ENCODE results near the gene RPS6KA2. TPM values are rescaled to one million over a fixed set of nuclear protein-coding genes. Genes with fewer than 3 reads are reported as not detected.

RPS6KA2 gene
- total RNA-seq, 4 donors from 2014 or later: 12.1 to 116 (median 26.4) TPM

DNA sequence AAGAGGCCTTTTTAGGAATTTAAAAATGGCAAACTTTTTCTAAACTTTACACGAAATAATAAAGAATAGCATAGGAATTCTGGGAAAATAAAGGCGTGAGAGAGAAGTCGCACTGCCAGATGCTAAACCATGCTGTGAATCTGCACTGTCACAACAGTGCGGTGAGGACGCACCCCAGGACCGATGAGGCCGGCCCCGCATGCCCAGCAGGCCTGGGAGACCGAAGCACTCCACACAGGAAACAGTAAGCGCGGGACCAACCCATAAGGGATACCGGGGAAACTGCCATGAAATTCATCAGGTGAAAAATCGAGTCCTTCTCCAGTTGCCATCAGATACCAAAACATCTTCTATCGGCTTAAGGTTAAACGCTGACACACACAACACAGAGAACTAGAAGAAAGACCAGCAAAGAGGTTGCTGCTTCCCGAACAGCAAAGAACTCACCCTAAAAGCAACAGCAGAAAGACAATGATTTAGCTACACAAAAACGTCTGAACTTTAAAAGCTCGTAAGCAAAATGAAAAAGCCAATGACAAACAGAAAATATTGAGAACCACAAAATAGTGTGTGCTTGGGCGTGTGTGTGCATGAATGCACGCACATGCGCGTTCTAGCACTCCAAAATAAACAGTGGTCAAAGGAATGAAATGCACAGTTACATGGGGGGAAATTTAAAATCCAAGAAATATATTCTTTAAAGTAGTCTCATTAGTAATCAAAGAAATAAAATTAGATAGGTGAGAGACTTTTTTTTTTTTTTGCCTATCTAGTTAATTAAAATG lies 55.9 kb downstream of the RPS6KA2 start:
- Histone ChIP-seq H3K27me3 (no peaks in the 10 kb centered on the region), H3K36me3 (no peaks in the 10 kb centered on the region), H3K4me1 (peaks cover 0 to 10% (median 0%) of the 10 kb centered on the region in 4 donors), H3K4me3 (no peak overlapping the region), H3K27ac (no peak overlapping the region), H3K9me3 (no peaks in the 10 kb centered on the region)
- no peak for TF ChIP-seq POLR2A (IDR thresholded peaks at IDR 0.05)
- TF ChIP-seq, protein P1, sequence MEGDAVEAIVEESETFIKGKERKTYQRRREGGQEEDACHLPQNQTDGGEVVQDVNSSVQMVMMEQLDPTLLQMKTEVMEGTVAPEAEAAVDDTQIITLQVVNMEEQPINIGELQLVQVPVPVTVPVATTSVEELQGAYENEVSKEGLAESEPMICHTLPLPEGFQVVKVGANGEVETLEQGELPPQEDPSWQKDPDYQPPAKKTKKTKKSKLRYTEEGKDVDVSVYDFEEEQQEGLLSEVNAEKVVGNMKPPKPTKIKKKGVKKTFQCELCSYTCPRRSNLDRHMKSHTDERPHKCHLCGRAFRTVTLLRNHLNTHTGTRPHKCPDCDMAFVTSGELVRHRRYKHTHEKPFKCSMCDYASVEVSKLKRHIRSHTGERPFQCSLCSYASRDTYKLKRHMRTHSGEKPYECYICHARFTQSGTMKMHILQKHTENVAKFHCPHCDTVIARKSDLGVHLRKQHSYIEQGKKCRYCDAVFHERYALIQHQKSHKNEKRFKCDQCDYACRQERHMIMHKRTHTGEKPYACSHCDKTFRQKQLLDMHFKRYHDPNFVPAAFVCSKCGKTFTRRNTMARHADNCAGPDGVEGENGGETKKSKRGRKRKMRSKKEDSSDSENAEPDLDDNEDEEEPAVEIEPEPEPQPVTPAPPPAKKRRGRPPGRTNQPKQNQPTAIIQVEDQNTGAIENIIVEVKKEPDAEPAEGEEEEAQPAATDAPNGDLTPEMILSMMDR (IDR thresholded peaks at IDR 0.05): no peak
- no peak for DNase-seq

DNA sequence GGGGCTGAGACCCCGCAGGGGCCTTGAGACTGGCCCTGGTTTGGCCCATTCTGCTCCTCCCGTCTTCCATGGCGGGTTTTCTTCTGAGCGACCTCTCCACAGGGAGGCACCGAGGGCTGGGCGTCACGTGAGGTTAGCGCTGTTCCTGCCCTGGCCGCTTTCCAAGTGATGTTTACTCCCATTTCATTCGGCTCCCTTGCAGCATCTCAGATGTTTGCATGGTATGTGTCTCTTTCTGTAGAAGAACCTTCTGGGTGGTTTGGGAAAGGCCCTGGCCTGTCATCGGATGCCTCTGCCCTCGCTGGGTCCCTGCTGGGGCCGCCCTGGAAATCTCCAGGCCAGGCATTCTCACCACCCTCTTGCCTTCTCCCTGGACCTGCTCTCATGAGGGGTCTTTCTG lies 57.8 kb downstream of the RPS6KA2 start:
- Histone ChIP-seq H3K27ac (no peak overlapping the region), H3K36me3 (no peaks in the 10 kb centered on the region), H3K4me3 (no peak overlapping the region), H3K27me3 (no peaks in the 10 kb centered on the region), H3K9me3 (no peaks in the 10 kb centered on the region), H3K4me1 (peaks cover 0 to 10% (median 0%) of the 10 kb centered on the region in 4 donors)
- TF ChIP-seq POLR2A (IDR thresholded peaks at IDR 0.05): no peak
- TF ChIP-seq, protein P1 (IDR thresholded peaks at IDR 0.05): no peak
- no peak for DNase-seq

DNA sequence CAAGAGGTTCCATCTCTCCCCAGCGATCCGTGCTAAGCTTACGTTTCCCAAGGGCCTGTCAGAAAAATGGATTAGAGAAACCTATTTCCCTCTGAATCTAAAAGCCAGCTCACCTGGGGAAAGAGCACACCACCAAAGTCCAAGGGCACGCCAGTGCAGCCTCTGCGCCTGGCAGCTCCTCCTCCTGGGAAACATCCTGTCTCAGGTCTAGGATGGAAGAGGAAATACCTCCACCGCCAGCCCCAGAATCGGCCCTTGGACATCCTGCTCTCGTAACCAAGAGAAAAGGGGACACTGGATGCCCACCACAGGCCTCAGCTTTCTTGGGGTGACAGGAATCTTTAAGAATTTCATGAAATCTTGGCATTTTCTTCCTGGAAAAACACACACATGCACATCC lies 59.2 kb downstream of the RPS6KA2 start:
- no peak for DNase-seq
- Histone ChIP-seq H3K9me3 (no peaks in the 10 kb centered on the region), H3K27ac (no peak overlapping the region), H3K36me3 (no peaks in the 10 kb centered on the region), H3K4me3 (no peak overlapping the region), H3K4me1 (peaks cover 0 to 4% (median 0%) of the 10 kb centered on the region in 4 donors), H3K27me3 (no peaks in the 10 kb centered on the region)
- TF ChIP-seq, protein P1 (IDR thresholded peaks at IDR 0.05): no peak
- TF ChIP-seq POLR2A (IDR thresholded peaks at IDR 0.05): no peak

DNA sequence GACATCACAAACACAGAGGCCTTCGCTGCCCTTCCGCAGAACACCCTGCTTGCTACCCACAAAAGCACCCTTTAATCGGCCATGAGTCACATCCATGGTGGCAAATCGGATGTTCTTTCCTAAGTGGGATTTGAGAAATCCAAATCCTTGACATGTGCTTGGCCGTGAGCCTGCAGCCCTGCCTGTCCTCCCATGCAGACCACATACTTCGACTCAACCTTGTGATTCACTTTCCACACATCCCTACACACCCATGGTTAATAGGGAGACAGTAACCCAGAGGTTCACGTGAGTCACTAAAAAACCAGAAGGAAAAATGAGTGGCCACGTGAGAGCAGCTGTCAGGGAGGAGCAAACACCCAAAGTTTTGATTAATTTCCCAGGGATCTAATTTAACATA lies 59.9 kb downstream of the RPS6KA2 start:
- Histone ChIP-seq H3K9me3 (no peaks in the 10 kb centered on the region), H3K27me3 (no peaks in the 10 kb centered on the region), H3K4me3 (no peak overlapping the region), H3K4me1 (no peaks in the 10 kb centered on the region), H3K27ac (no peak overlapping the region), H3K36me3 (no peaks in the 10 kb centered on the region)
- no peak for TF ChIP-seq POLR2A (IDR thresholded peaks at IDR 0.05)
- TF ChIP-seq, protein P1 (IDR thresholded peaks at IDR 0.05): no peak
- DNase-seq: no peak

DNA sequence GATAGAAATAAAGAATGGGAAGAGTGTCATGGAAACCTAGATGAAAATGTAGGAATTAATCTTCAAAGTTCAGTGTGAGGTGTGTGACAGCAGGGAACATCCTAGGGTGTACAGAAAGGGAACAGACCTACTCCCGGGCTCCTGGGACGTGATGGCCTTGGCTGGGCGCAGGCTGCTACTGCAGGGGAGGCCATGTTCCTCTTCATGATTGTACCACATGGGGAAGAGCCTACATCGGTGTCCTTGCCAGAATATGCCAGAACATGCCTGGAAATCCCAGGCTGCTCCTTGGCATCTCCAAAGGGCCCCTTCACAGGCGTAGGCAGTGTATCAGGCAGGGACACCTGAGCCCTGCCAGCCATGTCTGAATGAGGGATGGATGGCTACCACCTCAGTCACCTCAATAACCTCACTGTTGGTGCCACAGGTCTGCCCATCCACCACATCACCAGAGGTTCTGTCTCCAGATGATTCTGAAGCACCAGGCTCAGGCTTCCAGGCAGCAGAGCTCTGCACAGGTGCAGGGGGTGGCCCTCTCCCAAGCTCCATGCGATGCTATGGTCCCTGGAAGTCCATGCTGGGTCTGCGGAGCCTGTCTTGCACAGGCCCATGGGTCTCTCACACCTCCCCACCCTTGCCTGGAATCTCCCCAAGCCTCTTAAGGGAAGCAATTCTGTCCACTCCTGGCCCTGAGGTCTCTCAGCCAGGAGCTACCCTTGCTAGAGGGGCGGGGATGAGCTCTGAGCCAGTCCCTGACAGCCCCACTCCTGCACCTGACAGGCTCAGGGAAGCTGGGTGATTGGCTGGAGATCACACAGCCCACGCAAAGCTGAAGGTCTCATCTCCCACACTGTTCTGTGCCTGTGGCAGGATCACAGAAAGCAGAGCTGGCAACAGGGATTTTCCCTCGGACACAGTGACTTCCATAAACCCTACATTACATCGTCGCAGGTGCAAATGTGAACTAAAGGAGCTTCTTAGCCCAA lies 60.7 kb downstream of the RPS6KA2 start:
- TF ChIP-seq POLR2A (IDR thresholded peaks at IDR 0.05): no peak
- TF ChIP-seq, protein P1 (IDR thresholded peaks at IDR 0.05): no peak
- Histone ChIP-seq H3K4me3 (no peak overlapping the region), H3K27me3 (no peaks in the 10 kb centered on the region), H3K27ac (no peak overlapping the region), H3K4me1 (no peaks in the 10 kb centered on the region), H3K9me3 (no peaks in the 10 kb centered on the region), H3K36me3 (no peaks in the 10 kb centered on the region)
- DNase-seq: no peak

All from Peyer's patch (tissue), 4 donors.